HEK293 (cell line): Measurements from ENCODE around the gene C7orf33.

Experiments
- CTCF ChIA-PET: fragments of 350-600 bp; formaldehyde crosslinking; extraction: SDS; loops from one replicate; lab custom pipeline; 2021; ENCODE audit warnings: antibody characterized with exemption; lab: Yijun Ruan, JAX
- POLR2A ChIA-PET: fragments of 300-600 bp; formaldehyde crosslinking; extraction: SDS; loops from one replicate; lab custom pipeline; 2020; ENCODE audit warnings: antibody characterized with exemption, inconsistent platforms; lab: Yijun Ruan, JAX
- H3K27ac ChIP-seq: fragments of 200-500 bp; sonication (Bioruptor generic); 2 replicates; pipeline ENCODE4 v1.5.1; 2014; ENCODE audit warnings: low read depth, low read length, control low read depth, inconsistent platforms; ENCODE audit errors: extremely low read depth
- H3K36me3 ChIP-seq, 2 experiments: fragments of 200-500 bp in 1 of 2; sonication (Bioruptor generic) in 1 of 2; 1 replicate in 1 of 2; 2 replicates in 1 of 2; pipeline ENCODE4 v1.5.1; 2014 to 2017; ENCODE audit warnings: inconsistent platforms in 2 of 2, low read length in 2 of 2; ENCODE audit not compliant: control insufficient read depth in 2 of 2, insufficient read depth in 1 of 2
- H3K4me1 ChIP-seq: fragments of 200-500 bp; sonication (Bioruptor generic); 2 replicates; pipeline ENCODE4 v1.5.1; 2014; ENCODE audit warnings: mild to moderate bottlenecking, low read length, inconsistent platforms; ENCODE audit not compliant: control insufficient read depth, insufficient read depth
- H3K4me3 ChIP-seq: 2 replicates; pipeline ENCODE4 v1.5.1; 2011; ENCODE audit warnings: low read depth, mild to moderate bottlenecking, control low read depth, low read length, moderate library complexity
- H3K9me3 ChIP-seq: fragments of 200-500 bp; sonication (Bioruptor generic); 2 replicates; pipeline ENCODE4 v1.5.1; 2014; ENCODE audit warnings: low read depth, low read length, inconsistent platforms; ENCODE audit not compliant: control insufficient read depth, insufficient read depth
- BCL11A ChIP-seq: fragments of 450-650 bp; formaldehyde crosslinking; IDR thresholded peaks from 2 replicates; pipeline ENCODE4 v1.5.1; 2016; ENCODE audit warnings: low read depth, missing biosample characterization, missing genetic modification characterization
- KLF10 ChIP-seq: fragments of 450-650 bp; IDR thresholded peaks from 2 replicates; pipeline ENCODE4 v1.5.1; 2018; ENCODE audit warnings: missing biosample characterization, mild to moderate bottlenecking, missing genetic modification characterization
- KLF9 ChIP-seq: fragments of 450-650 bp; formaldehyde crosslinking; IDR thresholded peaks from 2 replicates; pipeline ENCODE4 v1.5.1; 2016; ENCODE audit warnings: missing biosample characterization, missing genetic modification characterization, low read depth
- PRDM1 ChIP-seq: fragments of 450-650 bp; formaldehyde crosslinking; IDR thresholded peaks from 2 replicates; pipeline ENCODE4; 2016; ENCODE audit warnings: missing biosample characterization, missing genetic modification characterization
- SETDB1 ChIP-seq: IDR thresholded peaks from one replicate; pipeline ENCODE4 v1.6.1; 2017; ENCODE audit warnings: mild to moderate bottlenecking, low read length, moderate library complexity, mixed read lengths; ENCODE audit not compliant: insufficient read length
- ZIC2 ChIP-seq: fragments of 450-650 bp; formaldehyde crosslinking; IDR thresholded peaks from 2 replicates; pipeline ENCODE4 v1.5.1; 2016; ENCODE audit warnings: missing biosample characterization, missing genetic modification characterization
- ZNF121 ChIP-seq: fragments of 450-650 bp; formaldehyde crosslinking; IDR thresholded peaks from 2 replicates; pipeline ENCODE4 v1.5.1; 2016; ENCODE audit warnings: missing biosample characterization, missing genetic modification characterization
- ZNF155 ChIP-seq: fragments of 450-650 bp; formaldehyde crosslinking; IDR thresholded peaks from 2 replicates; pipeline ENCODE4 v1.5.1; 2016; ENCODE audit warnings: missing biosample characterization, missing genetic modification characterization
- ZNF157 ChIP-seq: fragments of 450-650 bp; formaldehyde crosslinking; IDR thresholded peaks from 2 replicates; pipeline ENCODE4 v1.5.1; 2016; ENCODE audit warnings: missing biosample characterization, missing genetic modification characterization
- ZNF2 ChIP-seq: fragments of 450-650 bp; formaldehyde crosslinking; IDR thresholded peaks from 2 replicates; pipeline ENCODE4 v1.5.1; 2016; ENCODE audit warnings: missing biosample characterization, missing genetic modification characterization
- ZNF223 ChIP-seq: fragments of 450-650 bp; formaldehyde crosslinking; IDR thresholded peaks from 2 replicates; pipeline ENCODE4 v1.5.1; 2016; ENCODE audit warnings: missing biosample characterization, missing genetic modification characterization
- ZNF24 ChIP-seq: fragments of 450-650 bp; formaldehyde crosslinking; IDR thresholded peaks from 2 replicates; pipeline ENCODE4 v1.5.1; 2016; ENCODE audit warnings: missing biosample characterization, missing genetic modification characterization
- ZNF324 ChIP-seq: fragments of 450-650 bp; formaldehyde crosslinking; IDR thresholded peaks from 2 replicates; pipeline ENCODE4 v1.5.1; 2016; ENCODE audit warnings: missing biosample characterization, missing genetic modification characterization
- ZNF366 ChIP-seq: fragments of 450-650 bp; formaldehyde crosslinking; conservative IDR thresholded peaks from 2 replicates; pipeline ENCODE4 v1.5.1; 2016; ENCODE audit warnings: missing biosample characterization, missing genetic modification characterization
- ZNF549 ChIP-seq: fragments of 450-650 bp; IDR thresholded peaks from 2 replicates; pipeline ENCODE4 v1.5.1; 2018; ENCODE audit warnings: missing biosample characterization, missing genetic modification characterization, mild to moderate bottlenecking, inconsistent platforms, moderate library complexity
- ZNF555 ChIP-seq: fragments of 450-650 bp; formaldehyde crosslinking; conservative IDR thresholded peaks from 2 replicates; pipeline ENCODE4 v1.5.1; 2017; ENCODE audit warnings: missing biosample characterization, mild to moderate bottlenecking, missing genetic modification characterization, inconsistent platforms
- ZNF658 ChIP-seq: fragments of 450-650 bp; formaldehyde crosslinking; IDR thresholded peaks from 2 replicates; pipeline ENCODE4; 2016; ENCODE audit warnings: missing biosample characterization, missing genetic modification characterization
- ZNF677 ChIP-seq: fragments of 450-650 bp; IDR thresholded peaks from 2 replicates; pipeline ENCODE4 v1.5.0; 2018; ENCODE audit warnings: missing biosample characterization, mild to moderate bottlenecking, missing genetic modification characterization, moderate library complexity
- ZNF707 ChIP-seq: fragments of 450-650 bp; formaldehyde crosslinking; IDR thresholded peaks from 2 replicates; pipeline ENCODE4 v1.5.1; 2016; ENCODE audit warnings: missing biosample characterization, missing genetic modification characterization
- ZSCAN30 ChIP-seq: fragments of 450-650 bp; IDR thresholded peaks from 2 replicates; pipeline ENCODE4 v1.5.1; 2018; ENCODE audit warnings: missing biosample characterization, mild to moderate bottlenecking, missing genetic modification characterization, moderate library complexity
- TF ChIP-seq, protein P1 (sequence below): fragments of 450-650 bp; formaldehyde crosslinking; IDR thresholded peaks from 2 replicates; pipeline ENCODE4 v1.5.1; 2016; ENCODE audit warnings: missing biosample characterization, missing genetic modification characterization
- TF ChIP-seq, protein P2 (sequence below): fragments of 450-650 bp; formaldehyde crosslinking; IDR thresholded peaks from 2 replicates; pipeline ENCODE4 v1.5.1; 2016; ENCODE audit warnings: missing biosample characterization, missing genetic modification characterization
- TF ChIP-seq, protein P3 (sequence below): fragments of 450-650 bp; formaldehyde crosslinking; IDR thresholded peaks from 2 replicates; pipeline ENCODE4 v1.5.1; 2017; ENCODE audit warnings: missing biosample characterization, missing genetic modification characterization
- TF ChIP-seq, protein P4 (sequence below): fragments of 450-650 bp; formaldehyde crosslinking; IDR thresholded peaks from 2 replicates; pipeline ENCODE4 v1.5.1; 2016; ENCODE audit warnings: missing biosample characterization, missing genetic modification characterization
- TF ChIP-seq, protein P5 (sequence below): fragments of 450-650 bp; formaldehyde crosslinking; IDR thresholded peaks from 2 replicates; pipeline ENCODE4 v1.5.1; 2016; ENCODE audit warnings: missing biosample characterization, missing genetic modification characterization

Gene C7orf33

DNA sequence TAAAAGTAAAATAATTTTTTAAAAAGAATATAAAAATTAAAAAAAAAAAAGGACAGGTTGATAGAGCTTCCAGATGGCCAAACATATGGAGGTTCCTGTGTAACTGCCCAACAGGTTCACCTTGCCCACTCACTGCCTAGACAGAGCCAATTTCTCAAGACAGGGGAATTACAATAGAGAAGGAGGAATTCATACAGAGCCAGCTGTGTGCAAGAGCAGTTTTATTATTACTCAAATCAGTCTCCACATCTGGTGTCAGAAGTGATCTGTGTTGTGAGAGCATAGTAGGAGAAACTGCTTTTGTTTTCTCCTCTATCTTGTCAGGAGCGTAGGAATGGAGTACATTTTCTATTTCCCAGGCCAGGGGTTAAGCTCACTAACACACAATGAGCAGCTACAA, 31.0 kb downstream of the C7orf33 start:
- Histone ChIP-seq H3K4me3 (no peak overlapping the region), H3K36me3 (no peaks in the 10 kb centered on the region), H3K27ac (no peak overlapping the region), H3K4me1 (no peaks in the 10 kb centered on the region), H3K9me3 (no peaks in the 10 kb centered on the region)
- ChIA-PET CTCF (interaction anchor here (0.7 kb wide), 1 partner anchor 46 kb away, joined by 3 read pairs; no protein-coding TSS in a partner anchor), POLR2A (no interaction called here)
- TF ChIP-seq, protein P1, sequence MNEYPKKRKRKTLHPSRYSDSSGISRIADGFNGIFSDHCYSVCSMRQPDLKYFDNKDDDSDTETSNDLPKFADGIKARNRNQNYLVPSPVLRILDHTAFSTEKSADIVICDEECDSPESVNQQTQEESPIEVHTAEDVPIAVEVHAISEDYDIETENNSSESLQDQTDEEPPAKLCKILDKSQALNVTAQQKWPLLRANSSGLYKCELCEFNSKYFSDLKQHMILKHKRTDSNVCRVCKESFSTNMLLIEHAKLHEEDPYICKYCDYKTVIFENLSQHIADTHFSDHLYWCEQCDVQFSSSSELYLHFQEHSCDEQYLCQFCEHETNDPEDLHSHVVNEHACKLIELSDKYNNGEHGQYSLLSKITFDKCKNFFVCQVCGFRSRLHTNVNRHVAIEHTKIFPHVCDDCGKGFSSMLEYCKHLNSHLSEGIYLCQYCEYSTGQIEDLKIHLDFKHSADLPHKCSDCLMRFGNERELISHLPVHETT (tag by site-specific recombination): no peak
- TF ChIP-seq ZNF366 (tag by site-specific recombination) (no peak), ZNF157 (no peak), ZNF24 (no peak), SETDB1 (peak; percentile 50), ZNF155 (tag by site-specific recombination) (no peak), BCL11A (tag by site-specific recombination) (no peak), ZNF324 (tag by site-specific recombination) (no peak)
- TF ChIP-seq, protein P2, sequence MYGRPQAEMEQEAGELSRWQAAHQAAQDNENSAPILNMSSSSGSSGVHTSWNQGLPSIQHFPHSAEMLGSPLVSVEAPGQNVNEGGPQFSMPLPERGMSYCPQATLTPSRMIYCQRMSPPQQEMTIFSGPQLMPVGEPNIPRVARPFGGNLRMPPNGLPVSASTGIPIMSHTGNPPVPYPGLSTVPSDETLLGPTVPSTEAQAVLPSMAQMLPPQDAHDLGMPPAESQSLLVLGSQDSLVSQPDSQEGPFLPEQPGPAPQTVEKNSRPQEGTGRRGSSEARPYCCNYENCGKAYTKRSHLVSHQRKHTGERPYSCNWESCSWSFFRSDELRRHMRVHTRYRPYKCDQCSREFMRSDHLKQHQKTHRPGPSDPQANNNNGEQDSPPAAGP: no peak

DNA sequence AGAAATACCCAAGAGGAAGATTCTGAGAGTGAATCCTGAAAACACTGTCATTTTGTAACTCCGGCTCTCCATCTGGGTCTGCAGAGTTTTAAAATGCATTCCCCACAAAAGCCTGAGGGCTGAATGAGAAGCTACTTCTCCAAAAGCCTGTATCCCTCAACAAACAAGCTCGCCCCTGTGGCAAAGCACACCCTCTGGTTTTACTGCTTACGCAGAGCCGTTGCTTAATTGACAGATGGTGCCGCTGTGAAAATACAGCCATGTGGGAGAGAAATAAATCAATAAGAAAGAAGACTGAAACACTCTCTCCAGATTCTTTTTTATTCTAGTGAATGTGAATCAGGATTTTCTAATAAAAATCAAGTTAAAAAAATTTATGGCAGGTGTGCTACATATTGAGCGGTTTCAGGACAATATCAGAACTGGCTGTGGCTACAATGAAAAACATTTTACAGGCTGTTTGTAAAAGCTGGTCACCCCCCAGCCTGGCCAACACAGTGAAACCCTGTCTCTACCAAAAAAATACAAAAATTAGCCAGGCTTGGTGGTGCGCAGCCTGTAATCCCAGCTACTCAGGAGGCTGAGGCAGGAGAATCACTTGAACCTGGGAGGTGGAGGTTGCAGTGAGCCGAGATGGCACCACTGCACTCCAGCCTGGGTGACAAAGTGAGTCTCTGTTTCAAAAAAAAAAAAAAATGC, 32.5 kb downstream of the C7orf33 start:
- no peak overlapping the region for H3K4me3 ChIP-seq
- CTCF ChIA-PET: interaction anchor here (0.7 to 0.8 kb wide), 2 partner anchors 82 to 166 kb away, joined by 3 to 4 read pairs; no protein-coding TSS in a partner anchor
- POLR2A ChIA-PET: no interaction called here
- H3K27ac ChIP-seq: no peak overlapping the region
- no peaks in the 10 kb centered on the region for H3K9me3 ChIP-seq
- H3K4me1 ChIP-seq: no peaks in the 10 kb centered on the region
- H3K36me3 ChIP-seq: no peaks in the 10 kb centered on the region
- no peak for TF ChIP-seq ZNF555 (tag by site-specific recombination)
- TF ChIP-seq, protein P3, sequence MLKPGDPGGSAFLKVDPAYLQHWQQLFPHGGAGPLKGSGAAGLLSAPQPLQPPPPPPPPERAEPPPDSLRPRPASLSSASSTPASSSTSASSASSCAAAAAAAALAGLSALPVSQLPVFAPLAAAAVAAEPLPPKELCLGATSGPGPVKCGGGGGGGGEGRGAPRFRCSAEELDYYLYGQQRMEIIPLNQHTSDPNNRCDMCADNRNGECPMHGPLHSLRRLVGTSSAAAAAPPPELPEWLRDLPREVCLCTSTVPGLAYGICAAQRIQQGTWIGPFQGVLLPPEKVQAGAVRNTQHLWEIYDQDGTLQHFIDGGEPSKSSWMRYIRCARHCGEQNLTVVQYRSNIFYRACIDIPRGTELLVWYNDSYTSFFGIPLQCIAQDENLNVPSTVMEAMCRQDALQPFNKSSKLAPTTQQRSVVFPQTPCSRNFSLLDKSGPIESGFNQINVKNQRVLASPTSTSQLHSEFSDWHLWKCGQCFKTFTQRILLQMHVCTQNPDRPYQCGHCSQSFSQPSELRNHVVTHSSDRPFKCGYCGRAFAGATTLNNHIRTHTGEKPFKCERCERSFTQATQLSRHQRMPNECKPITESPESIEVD: 0 out of 2 replicates have a peak, but pooled peaks have one; percentile 14
- no peak for TF ChIP-seq ZNF658 (tag by site-specific recombination)
- no peak for TF ChIP-seq ZNF549 (tag by site-specific recombination)
- TF ChIP-seq, protein P4, sequence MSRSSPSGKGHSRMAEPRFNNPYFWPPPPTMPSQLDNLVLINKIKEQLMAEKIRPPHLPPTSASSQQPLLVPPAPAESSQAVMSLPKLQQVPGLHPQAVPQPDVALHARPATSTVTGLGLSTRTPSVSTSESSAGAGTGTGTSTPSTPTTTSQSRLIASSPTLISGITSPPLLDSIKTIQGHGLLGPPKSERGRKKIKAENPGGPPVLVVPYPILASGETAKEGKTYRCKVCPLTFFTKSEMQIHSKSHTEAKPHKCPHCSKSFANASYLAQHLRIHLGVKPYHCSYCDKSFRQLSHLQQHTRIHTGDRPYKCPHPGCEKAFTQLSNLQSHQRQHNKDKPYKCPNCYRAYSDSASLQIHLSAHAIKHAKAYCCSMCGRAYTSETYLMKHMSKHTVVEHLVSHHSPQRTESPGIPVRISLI (tag by site-specific recombination): peak; percentile 80; the same call in 1 of the 2 replicates
- TF ChIP-seq ZNF2 (tag by site-specific recombination): 0 out of 2 replicates have a peak, but pooled peaks have one; percentile 42
- no peak for TF ChIP-seq ZSCAN30 (tag by site-specific recombination)
- 0 out of 2 replicates have a peak, but pooled peaks have one; percentile 22 for TF ChIP-seq KLF10
- no peak for TF ChIP-seq ZNF677
- peak; percentile 96 for TF ChIP-seq ZNF121
- TF ChIP-seq KLF9 (tag by site-specific recombination): no peak
- peak; percentile 80 for TF ChIP-seq PRDM1 (tag by site-specific recombination)
- peak; percentile 27; the same call in 1 of the 2 replicates for TF ChIP-seq ZIC2 (tag by site-specific recombination)
- TF ChIP-seq ZNF707 (tag by site-specific recombination): no peak
- TF ChIP-seq, protein P5, sequence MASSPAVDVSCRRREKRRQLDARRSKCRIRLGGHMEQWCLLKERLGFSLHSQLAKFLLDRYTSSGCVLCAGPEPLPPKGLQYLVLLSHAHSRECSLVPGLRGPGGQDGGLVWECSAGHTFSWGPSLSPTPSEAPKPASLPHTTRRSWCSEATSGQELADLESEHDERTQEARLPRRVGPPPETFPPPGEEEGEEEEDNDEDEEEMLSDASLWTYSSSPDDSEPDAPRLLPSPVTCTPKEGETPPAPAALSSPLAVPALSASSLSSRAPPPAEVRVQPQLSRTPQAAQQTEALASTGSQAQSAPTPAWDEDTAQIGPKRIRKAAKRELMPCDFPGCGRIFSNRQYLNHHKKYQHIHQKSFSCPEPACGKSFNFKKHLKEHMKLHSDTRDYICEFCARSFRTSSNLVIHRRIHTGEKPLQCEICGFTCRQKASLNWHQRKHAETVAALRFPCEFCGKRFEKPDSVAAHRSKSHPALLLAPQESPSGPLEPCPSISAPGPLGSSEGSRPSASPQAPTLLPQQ (tag by site-specific recombination): no peak
- TF ChIP-seq ZNF223 (tag by site-specific recombination): no peak
- no peak for TF ChIP-seq ZNF157
